GM18873 (cell line): ENCODE results near the gene HOOK2.

Experiments used
- ATAC-seq: cut with Tn5 transposase; IDR thresholded peaks from one replicate; pipeline ENCODE4 v1.9.1; 2021; ENCODE audit warnings: mild to moderate bottlenecking, moderate library complexity, moderate number of reproducible peaks; ENCODE audit not compliant: unreplicated experiment, low FRiP score

Gene HOOK2

DNA sequence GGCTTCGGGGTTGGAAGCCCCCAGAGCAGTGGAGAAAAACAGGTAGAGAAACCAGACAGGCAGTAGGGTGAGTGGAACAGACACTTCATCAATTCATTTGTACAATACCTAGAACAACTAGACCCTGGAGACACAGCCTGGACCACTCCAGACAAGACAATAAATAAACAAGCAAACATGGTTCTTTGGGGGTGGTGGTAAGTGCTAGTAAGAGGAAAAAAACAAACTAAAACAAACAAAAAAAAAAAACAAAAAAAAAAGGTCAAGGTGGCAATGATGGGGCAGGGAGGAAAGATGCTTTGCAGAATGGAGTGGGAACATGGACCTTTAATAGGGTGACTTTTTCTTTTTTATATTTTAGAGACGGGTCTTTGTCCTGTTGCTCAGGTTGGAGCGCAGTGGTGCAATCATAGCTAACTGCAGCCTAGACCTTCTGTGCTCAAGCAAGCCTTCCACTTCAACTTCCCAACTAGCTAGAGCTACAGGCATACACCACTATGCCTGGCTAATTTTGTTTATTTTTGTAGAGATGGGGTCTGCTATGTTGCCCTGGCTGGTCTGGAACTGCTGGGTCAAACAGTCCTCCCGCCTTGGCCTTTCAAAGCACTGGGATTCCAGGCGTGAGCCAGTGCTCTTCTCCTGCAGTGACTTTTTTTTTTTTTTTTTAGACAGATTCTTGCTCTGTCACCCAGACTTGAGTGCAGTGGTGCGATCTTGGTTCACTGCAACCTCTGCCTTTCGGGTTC lies 19.0 kb upstream of the HOOK2 start:
- ATAC-seq: no peak

DNA sequence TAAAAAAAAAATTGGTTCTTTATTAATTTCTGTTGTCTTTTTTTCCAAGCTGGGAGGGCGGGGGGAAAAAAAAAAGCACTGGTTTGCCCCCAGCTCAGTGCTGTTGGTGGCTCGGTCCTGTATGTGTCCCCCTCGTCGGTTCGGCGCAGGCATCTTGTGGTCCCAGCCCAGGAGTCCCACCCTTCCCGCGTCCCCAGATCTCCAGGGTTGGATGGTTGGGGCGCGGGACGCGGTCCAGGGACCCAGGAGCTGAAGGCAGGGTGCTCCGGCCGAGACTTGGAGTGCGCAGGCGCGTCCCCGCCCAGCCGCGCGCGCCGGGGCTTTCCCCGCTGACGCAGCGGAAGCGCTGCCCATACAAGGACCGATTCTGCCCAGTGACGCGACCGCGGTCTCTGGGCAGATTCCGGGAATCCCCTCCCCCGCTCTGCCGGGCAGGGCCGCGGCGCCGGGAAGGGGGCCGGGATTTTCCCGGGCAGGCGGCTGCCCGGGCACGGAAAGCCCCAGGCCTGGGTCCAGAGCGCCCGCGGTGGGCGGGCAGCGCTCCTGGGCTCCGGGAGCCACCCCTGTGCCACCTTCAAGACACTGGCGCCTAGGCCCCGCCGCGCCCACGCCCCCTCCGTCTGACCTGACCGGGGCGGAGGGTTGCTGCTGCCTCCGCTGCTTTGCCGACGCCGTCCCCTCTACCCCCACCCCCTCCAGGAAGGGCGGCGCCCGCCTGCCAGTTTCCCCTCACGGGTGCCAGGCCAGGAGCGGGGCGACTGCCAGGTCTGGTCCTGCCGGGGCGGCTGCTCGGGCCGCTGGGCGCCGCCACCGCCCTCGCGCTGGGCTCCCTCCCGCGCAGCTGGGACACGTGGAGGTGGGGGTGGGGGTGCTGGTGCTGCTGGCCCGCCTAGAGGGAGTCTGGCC lies 18.2 kb upstream of the HOOK2 start:
- ATAC-seq: no peak

DNA sequence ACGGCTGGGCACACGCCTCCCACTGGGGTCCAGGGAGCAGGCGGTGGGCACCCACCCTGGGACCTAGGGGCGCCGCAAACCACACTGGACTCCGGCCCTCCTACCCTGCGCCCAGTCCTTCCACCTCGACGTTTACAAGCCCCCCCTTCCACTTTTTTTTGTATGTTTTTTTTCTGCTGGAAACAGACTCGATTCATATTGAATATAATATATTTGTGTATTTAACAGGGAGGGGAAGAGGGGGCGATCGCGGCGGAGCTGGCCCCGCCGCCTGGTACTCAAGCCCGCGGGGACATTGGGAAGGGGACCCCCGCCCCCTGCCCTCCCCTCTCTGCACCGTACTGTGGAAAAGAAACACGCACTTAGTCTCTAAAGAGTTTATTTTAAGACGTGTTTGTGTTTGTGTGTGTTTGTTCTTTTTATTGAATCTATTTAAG lies 17.5 kb upstream of the HOOK2 start:
- no peak for ATAC-seq

DNA sequence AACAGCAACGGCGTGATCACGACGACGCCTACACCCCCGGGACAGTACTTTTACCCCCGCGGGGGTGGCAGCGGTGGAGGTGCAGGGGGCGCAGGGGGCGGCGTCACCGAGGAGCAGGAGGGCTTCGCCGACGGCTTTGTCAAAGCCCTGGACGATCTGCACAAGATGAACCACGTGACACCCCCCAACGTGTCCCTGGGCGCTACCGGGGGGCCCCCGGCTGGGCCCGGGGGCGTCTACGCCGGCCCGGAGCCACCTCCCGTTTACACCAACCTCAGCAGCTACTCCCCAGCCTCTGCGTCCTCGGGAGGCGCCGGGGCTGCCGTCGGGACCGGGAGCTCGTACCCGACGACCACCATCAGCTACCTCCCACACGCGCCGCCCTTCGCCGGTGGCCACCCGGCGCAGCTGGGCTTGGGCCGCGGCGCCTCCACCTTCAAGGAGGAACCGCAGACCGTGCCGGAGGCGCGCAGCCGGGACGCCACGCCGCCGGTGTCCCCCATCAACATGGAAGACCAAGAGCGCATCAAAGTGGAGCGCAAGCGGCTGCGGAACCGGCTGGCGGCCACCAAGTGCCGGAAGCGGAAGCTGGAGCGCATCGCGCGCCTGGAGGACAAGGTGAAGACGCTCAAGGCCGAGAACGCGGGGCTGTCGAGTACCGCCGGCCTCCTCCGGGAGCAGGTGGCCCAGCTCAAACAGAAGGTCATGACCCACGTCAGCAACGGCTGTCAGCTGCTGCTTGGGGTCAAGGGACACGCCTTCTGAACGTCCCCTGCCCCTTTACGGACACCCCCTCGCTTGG lies 16.9 kb upstream of the HOOK2 start:
- ATAC-seq: no peak

DNA sequence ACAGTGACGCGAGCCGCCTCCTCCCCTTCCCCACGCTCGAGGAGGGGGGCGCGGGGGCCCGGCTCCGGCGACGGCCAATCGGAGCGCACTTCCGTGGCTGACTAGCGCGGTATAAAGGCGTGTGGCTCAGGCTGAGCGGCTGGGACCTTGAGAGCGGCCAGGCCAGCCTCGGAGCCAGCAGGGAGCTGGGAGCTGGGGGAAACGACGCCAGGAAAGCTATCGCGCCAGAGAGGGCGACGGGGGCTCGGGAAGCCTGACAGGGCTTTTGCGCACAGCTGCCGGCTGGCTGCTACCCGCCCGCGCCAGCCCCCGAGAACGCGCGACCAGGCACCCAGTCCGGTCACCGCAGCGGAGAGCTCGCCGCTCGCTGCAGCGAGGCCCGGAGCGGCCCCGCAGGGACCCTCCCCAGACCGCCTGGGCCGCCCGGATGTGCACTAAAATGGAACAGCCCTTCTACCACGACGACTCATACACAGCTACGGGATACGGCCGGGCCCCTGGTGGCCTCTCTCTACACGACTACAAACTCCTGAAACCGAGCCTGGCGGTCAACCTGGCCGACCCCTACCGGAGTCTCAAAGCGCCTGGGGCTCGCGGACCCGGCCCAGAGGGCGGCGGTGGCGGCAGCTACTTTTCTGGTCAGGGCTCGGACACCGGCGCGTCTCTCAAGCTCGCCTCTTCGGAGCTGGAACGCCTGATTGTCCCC lies 16.1 kb upstream of the HOOK2 start, which contains the start of gene JUNB:
JUNB (plus strand) TSS at position 142 of the 706 bp plus-strand sequence; CDS start at position 428, 286 bp downstream.
- ATAC-seq: peak; percentile 30

DNA sequence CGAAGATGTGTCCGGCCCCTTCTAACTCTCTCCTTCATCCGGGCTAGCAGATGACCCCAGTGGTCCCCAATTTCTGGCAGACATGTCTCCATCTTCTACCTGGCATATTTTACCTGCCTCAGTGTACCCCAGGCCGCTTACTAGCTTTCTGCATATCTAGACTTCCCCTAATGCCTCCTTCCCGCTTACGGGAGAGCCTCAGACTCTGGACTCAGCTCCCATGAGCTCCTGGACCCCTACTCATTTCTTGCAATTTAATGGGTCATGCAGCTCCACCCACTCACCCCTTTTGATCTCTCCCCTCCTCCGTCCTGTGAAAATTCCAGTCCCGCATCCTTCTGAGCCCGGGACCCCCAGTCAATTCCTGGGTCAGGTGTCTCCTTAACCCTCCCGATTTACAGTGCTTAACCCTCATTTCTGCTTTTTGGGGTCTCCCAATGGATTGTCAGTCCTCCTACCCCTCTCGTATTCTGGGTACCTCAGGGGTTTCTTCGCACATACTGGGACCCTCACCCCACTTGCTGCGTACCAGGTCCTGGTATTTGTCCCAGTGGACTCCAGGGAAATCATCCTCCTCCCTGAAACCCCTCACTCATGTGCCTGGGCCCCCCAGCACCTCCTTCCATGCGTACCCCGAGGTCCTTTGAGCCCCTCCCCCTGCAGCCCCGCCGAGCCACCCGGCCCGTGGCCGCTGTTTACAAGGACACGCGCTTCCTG lies 15.4 kb upstream of the HOOK2 start:
- ATAC-seq: no peak

DNA sequence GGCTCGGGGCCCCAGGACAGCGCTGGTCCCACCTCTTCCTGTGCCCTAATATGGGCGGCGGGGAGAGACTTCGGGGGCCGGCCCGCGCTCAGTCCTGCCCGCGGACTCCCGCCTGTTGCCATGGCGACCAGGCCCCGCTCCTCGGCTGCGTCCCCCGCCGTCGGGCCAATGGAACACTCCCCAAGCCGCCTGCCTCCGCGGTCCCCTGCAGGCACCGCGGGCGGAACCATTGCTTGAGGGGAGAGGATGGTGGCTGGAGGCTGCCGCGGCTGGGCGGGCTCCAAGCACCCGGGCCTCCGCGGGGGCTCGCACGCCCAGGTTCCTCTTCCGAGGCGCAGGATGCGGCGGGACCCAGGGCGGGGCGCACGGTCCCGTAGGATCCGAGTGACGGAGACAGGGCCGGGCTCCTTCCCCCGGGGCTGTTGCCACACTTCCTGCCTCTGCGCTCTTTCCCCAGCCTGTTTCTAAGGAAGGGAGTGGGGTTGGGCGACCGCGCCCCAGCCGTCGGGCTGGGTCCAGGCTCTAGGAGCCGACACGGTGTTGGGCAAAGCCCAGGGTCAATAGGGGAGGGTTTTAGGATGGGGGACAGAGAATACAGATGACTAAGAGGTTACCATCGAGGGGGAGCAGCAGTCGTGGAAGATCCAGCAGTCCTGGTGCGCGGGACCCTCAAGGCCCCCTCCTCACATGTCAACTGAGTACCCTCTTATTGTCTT lies 14.7 kb upstream of the HOOK2 start:
- ATAC-seq: peak; percentile 26

DNA sequence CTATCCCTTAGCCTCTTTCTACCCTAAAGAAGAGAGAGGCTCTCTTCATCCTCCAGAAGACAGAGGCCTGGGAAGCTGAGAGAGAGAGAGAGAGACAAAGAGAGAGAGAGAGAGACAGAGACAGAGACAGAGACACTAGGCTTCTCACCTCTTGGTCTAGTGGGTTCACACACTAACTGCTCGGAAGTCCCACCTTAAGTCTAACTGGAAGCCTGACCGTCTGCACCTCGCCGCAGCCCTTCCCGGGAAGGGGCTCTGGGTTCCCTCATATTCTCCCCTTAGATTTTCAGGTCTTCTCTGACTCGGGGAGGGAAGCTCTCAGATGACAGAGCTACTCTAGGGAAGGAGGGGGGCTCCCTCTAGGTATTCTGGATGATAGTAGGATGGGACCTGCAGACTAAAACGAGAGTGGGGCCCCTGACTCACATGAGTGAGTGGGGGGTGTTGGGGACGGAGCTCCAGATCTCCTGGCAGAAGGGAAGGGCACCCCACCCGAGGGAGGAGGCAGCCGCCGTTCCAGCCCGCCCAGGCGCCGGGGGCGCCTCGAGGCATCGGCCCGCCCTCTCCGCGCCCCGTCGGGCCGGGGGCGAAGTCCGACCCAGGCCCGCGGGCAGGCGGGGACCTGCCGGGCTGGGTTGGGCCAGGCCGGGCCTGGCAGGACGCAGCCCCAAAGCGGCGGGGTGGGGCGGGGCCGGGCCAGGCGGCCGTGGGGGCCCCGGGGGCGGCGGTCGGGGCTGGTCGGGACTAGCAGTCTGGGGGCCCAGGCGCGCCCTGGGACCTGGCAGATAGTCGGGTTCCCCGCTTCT lies 13.9 kb upstream of the HOOK2 start:
- no peak for ATAC-seq

DNA sequence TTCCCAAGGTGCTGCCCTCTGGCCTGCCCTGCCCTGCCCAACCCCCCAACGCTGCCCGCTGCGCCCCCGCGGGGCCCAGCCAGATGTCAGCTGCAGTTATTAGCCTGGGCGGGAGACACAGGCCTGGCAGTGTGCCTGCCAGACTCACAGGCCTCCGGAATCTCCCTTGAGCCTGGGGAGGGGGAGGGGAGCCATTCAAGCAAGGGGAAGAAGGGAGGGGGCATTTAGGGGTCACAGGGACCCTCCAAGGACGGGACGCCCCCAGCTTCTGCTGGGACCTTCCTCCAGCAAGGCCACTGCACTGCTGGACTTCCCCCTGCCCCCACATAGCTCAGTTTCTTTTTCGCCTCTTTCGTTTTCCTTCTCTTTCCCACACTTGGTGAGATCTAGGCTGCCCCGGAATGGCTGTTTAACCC lies 13.3 kb upstream of the HOOK2 start:
- ATAC-seq: no peak

DNA sequence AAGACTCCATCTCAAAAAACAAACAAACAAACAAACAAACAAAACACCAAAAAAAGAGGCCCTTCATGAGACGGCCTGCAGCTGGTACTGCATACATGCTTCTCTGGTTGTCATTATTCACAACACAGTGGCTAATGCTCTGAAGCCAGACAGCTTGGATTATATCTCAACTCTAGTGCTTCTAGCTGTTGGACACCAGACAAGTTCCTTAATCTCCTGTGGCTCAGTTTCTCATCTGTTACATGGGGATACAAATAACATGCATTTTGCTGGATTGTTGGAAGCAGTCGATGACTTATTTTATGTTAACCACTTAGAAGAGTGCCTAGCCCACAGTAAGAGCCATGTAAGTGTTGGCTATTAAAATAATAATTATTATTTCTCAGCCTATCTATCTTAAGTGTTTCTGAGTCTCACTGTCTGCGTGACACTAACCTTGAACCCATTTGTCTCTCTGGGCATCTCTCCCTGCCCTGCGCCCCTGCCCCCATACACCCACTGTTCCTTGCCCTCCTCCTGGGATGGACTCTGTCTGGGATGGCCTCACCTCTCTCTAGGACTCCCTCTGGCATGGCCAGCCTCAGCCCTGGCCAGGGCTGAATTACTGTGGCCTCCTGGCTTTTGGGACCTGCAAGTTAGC lies 12.8 kb upstream of the HOOK2 start:
- ATAC-seq: no peak

DNA sequence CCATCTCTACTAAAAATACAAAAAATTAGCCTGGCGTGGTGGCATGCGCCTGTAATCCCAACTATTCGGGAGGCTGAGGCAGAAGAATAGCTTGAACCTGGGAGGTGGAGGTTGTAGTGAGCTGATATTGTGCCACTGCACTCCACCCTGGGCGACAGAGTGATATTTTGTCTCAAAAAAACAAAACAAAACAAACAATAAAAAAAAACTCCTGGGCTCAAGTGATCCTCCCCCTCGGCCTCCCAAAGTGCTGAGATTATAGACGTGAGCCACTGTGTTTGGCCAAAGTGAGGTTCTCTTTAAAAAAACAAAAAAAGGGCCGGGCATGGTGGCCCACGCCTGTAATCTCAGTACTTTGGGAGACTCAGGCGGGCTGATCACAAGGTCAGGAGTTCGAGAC lies 12.1 kb upstream of the HOOK2 start:
- no peak for ATAC-seq

DNA sequence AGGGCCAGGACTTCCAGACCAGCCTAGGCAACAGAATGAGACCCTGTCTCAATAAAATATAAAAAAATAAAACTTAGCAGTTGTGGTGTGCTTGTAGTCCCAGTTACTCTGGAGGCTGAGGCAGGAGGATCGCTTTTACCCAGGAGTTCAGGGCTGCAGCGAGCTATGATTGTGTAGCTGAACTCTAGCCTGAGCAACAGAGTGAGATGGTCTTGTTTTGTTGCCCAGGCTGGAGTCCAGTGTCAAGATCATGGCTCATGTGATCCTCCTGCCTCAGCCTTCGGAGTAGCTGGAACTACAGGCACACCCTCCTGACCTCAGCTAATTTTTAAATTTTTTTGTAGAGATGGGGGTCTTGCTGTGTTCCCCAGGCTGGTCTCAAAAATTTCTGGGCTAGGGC lies 11.6 kb upstream of the HOOK2 start:
- no peak for ATAC-seq

DNA sequence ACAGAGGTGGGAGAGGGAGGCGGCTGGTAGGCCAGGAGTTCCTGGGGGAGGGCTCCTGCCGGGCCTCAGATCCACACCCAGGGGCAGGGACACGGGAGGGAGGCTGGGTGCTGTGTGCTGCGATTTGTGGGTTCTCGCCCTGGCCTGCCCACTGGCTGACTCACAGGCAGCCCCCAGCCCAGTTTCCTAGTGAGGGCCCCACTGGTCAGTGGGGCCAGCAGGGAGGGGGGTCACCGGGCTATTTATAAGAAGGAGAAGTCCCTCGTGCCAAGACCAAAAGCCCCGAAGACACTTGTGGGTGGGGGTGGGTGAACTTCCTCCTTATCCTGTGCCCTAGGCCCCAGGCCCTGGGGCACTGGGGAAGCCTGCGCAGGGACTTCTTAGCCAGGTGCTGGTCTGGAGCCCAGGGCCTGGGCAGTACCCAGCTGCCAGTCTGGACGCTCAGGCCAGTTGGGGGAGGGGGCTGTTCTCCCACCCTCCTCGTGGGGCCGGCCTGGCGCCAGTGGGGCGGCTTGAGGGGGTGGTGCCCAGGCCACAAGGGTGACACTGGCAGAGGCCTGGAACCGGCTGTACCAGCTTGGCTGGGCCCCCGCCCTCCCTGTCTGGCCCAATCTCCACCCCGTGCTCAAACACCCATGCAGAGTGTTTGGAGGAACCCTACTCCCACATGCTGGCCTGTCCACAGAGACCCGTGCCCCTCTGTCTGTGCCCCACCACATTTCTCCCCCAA lies 11.0 kb upstream of the HOOK2 start:
- ATAC-seq: no peak

DNA sequence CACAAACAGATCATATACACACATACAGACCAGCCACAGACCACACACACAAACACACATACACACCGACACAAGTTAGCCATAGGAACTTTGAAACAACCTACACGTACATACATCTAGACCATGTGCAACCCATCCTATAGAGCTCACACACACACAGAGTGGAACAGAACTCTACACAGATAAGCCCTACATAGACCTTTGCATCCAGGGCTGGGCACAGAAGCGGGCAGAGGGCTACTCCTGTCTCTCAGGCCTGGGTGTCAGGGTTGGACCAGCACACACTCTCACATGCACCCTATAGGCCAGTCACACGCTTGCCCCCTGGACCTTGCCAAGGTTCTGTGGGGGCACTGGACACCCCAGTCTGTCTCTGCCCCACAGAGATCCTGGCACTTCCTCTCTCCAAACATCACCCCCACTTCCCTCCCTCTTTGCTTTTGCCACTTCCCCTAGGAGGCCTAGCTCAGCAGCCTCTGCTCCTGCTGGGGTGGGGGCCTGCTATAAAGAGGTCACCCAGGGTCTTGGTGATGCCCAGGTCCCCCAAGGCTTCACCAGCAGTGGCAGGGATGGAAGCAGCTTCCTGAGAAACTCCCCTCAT lies 10.2 kb upstream of the HOOK2 start:
- no peak for ATAC-seq

DNA sequence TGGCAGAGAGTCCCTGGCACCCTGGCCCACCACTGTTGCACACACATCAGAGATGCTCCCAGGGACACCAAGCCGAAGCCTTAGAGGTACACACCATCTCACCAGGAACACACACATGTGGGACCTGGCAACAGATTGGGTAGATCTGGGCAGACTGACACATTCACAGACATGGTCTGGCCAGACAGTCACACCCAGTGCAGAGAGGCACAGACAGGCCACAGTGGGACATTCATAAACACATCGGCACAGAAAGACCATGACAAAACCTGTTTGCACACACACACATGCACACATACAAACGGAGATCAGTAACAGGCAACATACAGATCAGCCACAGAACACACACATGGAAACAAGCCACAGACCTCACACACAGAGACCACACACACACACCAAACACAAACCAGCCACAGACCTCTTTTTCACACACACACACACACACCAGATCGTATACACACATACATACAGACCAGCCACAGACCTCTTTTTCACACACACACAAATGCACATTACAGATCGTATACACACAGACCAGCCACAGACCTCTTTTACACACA lies 9.6 kb upstream of the HOOK2 start:
- ATAC-seq: no peak

DNA sequence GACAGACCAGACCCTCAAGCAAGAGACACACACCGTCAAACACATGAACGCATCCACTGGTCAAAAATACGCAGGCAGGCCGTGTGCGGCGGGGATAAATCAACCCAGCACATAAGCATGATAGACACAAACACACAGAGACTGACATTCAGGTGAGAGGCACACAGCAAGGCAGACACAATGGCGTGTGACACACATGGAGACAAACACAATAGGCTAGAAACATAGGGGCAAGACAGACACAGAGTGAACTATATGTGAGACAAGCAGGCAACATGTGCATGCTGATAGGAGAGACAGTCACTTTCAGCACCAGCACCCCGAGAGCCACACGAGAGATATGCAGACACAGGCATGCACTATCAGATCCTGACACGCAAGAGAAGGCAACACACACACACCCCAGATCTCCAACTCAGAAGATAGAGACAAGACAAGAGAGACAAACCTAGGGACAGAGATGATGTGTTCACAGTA lies 9.1 kb upstream of the HOOK2 start:
- no peak for ATAC-seq
